Left kidney (tissue), 8 donors: ENCODE measurements around the gene SLC7A10. TPM values are rescaled to one million over a fixed set of nuclear protein-coding genes. Genes with fewer than 3 reads are reported as not detected.

ENCODE experiments used
- DNase-seq: peaks from one replicate; pipeline ENCODE4 v3.0.0-alpha.2; 2013
- long read RNA-seq, 8 donors: transcript quantifications; one replicate each; lab custom pipeline, GENCODE V29; 2026
- polyA plus RNA-seq: library from polyadenylated mRNA; unstranded; fragments of 120-200 nt; gene quantifications from one replicate; pipeline ENCODE4 v1.2.1, GENCODE V29; 2013; ENCODE audit not compliant: insufficient read length

Gene SLC7A10
- polyA plus RNA-seq: 0.47 TPM
- long read RNA-seq, donor 1: 0 reads
- long read RNA-seq, donor 2: 0 reads
- long read RNA-seq, donor 3: 0 reads
- long read RNA-seq, donor 4: 0 reads
- long read RNA-seq, donor 5: 0 reads
- long read RNA-seq, donor 6: 0 reads
- long read RNA-seq, donor 7, partial matches to known transcripts: 38 of 58 reads
- long read RNA-seq, donor 7, other reads (novel, unspliced or antisense): 20 of 58 reads
- long read RNA-seq, donor 8, partial matches to known transcripts: 0 of 9 reads
- long read RNA-seq, donor 8, other reads (novel, unspliced or antisense): 9 of 9 reads

DNA sequence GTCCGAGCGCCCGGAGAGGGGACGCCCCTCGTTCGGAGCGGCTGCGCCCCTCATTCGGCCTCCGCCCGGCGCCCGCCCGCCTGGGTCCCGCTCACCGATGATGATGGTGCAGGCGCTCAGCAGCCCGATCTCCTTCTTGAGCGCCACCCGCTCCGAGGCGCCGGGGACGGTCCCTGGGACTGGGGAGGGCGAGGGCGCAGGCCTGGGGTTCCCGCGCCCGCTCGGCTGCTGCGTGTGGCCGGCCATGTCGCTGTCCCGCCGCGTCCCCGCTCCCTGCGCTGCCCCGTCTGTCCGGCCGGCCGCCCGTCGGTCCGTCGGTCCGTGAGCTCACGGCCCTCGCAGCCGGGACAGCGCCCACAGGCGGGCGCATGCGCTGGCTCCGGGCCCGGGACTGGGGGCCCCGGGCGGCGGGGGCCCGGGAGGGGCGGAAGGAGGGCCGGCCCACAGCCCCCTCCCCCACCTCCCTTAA is at the start of gene SLC7A10:
Gene SLC7A10 (minus strand): TSS at position 393 of the 469 bp plus-strand sequence. CDS start 147 bp downstream, at position 246.
- DNase-seq: no peak

- no peak for DNase-seq
These were observed 49.3 kb upstream of the SLC7A10 start for GRCh38 chr19:33274663-33275558.

DNA sequence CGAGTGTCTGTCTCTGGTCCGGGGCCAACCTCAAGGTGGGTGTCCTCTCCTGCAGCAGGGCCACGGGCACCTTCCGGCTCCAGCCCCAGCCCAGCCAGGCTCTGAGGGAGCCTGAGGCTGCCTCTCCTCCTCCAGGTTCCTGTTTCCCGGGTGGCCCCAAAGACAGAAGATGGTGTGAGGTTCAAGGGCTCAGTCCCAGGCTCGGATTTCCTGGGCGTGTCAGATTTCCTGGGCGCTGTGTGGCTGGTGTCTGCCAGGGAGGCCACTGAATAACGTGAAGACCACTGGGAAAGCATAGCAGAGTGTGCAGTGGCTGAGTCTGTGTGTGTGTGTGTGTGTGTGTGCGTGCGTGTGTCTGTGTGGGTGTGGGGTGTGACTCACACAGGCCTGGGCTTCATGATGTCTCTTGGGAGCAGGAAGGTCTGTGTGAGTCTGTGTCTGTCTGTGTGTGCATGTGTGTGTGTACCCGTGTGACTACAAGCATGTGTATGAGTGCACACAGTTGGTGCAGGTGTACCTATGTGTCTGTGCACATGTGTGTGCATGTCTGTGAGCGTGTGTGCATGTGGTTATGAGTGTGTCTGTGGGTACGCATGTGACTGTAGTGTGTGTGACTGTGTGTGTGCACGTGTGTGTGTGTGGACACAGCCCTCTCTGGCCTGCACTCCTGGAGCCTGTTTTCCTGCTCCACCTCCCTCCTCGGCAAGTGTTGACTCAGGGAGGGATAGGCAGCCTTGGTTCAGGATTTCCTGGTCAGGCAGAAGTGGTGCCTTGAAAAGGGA is 48.4 kb upstream of the SLC7A10 start:
- DNase-seq: no peak

- no peak for DNase-seq
These were observed 47.6 kb upstream of the SLC7A10 start for GRCh38 chr19:33273065-33273736.

- DNase-seq: no peak
These were observed 45.8 kb upstream of the SLC7A10 start for GRCh38 chr19:33271246-33272021.

DNA sequence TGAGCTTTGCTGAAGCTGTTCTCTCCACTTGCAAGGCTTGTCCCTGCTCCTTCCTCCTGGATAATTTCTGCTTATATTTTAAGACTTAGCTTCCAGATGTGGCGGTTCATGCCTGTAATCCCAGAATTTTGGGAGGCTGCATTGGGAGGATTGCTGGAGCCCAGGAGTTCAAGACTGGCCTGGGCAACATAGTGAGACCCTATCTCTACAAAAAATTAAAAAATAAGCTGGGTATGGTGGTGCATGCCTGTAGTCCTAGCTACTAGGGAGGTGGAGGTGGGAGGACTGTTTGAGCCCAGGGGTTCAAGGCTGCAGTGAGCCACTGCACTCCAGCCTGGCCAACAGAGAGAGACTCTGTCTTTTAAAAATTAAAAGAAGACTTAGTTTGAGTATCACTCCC is 45.1 kb upstream of the SLC7A10 start:
- no peak for DNase-seq

DNA sequence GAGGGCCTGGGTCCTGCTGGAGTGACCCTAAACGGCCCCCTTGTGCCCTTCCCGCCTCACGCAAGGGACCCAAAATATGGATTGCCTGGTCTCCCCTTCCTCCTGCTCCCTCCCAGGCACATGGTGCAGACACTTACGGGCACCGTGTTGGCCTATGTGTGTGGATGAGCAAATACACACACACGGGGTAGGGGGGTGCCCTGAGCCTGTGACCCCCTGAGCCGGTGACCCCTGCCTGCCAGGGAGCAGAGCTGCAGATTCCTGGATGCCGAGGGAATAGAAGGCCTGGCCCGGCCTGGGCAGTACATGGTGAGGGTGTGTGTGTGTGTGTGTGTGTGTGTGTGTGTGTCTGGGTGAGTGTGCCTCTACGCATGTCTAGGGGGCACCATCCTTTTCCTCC is 43.4 kb upstream of the SLC7A10 start:
- no peak for DNase-seq

DNA sequence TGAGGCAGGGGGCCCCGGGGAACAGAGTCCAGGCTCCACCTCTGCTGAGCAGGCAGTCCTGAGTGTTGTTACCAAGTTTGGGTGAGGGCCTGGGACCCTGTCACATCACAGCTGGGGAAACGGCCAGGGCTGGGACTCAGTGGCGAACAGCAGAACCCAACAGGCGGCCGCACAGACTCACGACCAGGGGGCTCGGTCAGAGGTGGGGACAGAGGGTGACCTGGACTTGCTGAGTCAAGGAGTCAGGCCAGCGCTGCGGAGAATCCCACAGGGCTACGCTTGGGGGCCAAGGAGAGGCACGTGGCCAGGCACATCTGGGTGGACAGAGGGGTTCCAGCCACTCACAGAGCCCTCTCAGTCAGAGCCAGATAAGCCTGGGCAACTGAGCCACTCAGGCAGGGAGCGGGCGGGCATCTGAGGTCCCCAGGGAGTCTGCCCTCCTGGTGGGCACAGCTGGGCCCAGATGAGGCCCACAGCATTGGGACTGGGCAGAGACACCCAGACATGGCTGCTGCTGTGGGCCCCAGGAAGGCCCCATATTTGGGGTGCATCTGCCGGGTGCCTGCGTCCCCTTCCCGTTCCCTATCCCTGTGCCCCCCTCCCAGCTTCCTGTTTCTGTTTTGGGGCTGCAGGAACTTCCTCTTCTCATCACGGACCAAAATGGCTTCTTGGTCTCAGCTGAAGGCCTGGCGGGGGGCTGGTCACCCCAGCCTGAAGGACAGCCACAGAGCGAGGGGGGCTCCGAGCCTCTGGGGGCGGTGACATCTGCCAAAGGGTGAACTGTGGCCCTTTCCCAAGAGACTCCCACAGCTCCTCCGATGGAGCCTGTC is 42.7 kb upstream of the SLC7A10 start:
- DNase-seq: no peak

DNA sequence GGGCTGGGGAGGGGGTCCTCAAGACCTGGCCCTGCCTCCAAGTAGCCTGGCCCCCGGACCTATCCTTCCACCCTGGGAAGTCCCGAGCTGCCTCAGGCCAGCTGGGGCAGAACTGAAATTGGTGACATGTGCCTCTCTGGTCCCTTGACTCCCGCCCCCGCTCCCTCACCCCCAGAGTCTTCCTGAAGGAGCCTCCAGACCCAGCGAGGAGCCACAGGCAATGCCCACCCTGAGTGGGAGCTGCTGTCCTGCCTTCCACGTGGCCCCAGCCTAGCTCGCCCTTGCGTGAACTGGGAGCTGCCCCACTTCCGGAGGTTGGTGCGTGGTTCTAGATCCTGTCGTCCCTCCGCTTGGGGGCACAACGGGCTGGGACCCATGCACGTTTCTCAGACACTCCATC is 42.1 kb upstream of the SLC7A10 start:
- no peak for DNase-seq

- DNase-seq: no peak
These were observed 41.4 kb upstream of the SLC7A10 start for GRCh38 chr19:33266974-33267484.

- DNase-seq: no peak
These were observed 39.3 kb upstream of the SLC7A10 start for GRCh38 chr19:33264881-33265445.

- DNase-seq: no peak
These were observed 37.8 kb upstream of the SLC7A10 start for GRCh38 chr19:33263325-33264023.

DNA sequence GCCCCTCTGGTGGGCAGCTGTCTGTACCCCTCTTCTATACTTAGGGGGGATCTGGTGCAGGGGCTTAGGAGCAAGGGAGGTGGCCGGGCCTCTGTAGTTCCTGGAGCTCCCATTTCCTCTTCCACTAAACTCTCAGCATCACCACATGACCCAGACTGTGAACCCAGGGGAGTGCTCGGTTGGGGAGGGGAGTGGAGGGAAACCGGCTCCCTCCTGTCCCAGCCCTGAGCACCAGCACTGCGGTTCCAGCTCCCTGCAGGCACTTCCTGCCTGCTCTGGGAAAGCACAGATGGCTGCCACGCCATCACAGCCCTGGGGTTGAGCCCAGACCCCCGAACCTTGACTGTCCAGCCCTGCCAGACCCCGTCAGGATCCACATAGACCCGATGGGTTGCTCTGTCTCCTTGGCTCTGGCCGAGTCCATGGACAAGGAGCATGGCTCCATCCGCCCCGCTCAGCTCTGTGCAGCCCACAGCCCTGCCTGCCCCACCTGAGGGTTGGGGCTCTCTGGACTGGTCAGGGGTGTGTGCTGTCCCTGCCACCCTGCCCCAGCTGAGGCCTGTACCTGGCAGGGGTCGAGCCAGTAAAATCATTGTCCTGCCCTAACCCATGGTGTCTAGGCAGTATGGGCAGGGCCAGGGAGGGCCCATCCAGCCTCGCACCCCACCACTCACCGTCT is 36.0 kb upstream of the SLC7A10 start:
- DNase-seq: no peak

DNA sequence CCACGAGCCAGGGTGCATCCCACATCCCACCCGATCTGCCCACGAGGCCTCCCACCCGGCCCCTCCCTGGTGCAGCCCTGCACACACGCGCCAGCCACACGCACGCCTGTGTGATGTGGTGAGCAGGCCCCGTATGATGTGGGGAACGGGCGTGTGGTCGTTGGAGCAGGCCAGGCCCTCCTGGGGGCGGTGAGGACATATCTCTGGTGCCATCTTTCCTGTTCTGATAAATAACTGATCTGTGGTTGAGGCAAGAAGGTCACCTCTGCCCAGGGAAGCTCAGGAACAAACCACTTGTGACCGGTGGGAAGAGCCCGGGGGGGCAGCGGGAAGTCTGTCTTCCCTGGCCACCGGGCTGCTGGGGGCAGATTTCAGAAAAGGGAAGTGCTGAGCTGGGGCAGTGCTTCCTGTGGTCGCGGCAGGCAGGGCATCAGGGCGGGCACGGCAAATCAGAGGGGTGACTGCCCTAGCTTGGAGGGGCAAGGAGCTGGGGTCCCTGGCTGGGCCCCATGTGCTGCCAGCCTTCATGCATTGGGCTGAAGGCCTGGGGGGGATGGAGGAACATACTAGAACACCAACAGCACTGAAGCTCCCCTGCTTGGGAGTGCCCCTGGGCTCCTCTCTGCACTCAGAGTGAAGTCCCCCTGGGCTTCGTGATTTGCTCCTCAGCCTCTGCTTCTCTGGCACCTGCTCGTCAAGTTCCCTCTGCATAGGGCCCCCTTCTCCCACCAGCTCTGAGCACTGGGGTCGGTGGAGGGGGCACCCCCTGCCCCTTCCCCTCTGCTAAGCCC is 35.2 kb upstream of the SLC7A10 start:
- no peak for DNase-seq

GRCh38 chr19:33259539-33259938 is 33.9 kb upstream of the SLC7A10 start:
- no peak for DNase-seq

GRCh38 chr19:33257828-33258227 is 32.2 kb upstream of the SLC7A10 start:
- DNase-seq: no peak

GRCh38 chr19:33256261-33256660 is 30.6 kb upstream of the SLC7A10 start:
- no peak for DNase-seq
